ENCODE results near the gene MUC6.
A peak's percentile ranks its signal among the peaks of the same experiment; 100 is the strongest.
"Not testable (repeated sequence)": the region's sequence is repeated elsewhere in the genome, so short reads cannot be mapped to it uniquely, and the experiment has no call there.

MUC6 gene

DNA sequence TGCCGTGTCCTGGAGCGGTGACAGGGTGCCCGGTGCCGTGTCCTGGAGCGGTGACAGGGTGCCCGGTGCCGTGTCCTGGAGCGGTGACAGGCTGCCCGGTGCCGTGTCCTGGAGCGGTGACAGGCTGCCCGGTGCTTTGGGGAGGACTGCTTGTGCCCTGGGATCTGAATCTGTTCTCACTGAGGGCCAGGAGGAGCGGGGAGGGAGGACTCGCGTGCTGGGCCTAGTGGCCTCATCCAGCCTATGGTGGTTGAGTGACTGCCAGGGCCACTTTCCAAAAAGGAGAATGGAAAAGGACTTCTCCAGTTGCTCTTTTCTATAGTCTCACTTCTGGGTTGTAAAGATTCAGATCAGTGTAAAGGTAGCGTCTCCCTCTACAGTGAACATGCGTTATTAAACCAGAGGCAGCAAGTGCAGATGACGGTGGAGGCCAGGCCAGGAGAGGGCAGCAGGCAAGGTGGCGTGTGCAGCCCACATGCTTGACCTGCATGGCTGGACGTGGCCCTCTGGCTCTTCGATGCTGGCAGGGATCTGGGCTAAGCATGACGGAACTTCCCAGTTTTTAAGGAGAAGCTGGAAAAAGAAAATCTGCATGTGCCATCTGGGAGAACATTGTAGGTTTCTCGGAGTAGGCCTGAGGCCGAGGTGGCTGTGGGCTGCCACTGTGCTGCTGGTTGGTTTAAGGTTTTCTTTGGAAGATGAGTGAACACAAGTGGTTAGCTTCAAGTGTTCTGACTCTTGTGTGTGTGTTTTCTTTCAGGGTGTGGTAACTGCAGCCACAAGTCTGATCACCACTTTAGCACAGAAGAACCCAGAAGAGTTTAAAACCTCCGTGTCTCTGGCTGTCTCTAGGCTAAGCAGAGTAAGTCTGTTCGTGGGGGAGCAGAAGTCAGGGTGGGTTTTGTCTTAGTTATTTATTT is 55.8 kb downstream of the MUC6 start:
- DNase-seq: no peak

DNA sequence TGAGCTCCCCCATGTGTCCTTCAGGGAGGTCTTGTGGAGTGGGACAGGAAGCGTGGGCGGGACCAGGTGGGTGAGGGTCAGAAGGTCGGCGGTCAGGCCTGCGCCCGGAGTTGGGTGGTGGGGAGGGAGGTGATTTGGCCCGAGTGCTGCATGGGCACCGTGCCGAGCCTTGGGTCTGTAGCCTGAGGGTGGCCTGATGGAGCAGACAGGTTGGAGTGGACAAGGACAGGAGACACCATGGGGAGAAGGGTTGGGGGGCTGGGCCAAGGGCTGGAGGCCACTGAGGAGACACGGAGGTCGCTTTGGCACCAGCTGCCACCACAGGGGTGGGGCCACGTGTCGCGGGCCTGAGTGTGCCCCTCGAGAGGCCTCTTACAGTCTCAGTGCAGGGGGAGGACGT is 57.7 kb downstream of the MUC6 start:
- DNase-seq: no peak

DNA sequence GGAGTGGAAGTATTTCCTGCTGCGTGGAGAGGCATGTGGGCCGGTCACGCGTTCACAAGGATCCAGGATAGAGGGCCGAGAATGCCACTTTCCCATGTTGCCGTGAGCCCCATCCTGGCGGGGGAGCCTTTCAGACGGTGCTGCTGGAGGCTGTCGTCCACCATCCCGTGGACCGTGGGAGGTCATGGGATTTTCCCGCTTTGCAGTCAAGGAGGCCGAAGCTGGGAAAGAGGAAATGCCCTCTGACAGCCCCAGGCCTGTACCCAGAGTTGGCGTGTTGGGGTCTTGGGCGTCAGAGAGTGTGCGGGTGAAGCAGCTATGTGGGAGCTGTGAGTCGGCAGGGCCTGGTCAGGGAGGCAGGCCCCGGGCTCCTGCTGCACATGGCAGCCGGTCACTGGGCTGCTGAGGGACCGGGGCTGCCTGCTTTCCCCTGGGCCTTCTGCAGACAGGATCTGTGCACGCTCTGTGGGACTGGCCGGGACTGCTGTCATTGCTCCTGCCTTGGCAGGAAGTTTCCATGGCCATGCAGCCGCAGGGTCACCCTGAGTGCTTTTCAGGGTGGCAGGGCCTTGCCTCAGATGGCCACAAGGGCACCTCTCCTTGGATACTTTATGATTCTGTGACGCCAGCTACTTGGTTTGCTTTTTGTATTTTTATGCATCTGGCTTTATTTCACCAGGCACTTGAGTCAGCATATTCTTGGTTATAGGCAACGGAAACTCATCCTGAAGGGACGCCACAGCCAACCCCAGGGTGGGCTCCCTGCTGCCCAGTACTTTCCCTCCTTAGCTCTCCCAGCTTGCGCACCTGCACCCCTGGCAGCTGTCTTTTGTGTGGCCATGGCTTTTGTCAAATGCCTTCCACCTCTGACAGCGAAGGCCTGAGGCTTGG is 58.4 kb downstream of the MUC6 start:
- no peak for DNase-seq

DNA sequence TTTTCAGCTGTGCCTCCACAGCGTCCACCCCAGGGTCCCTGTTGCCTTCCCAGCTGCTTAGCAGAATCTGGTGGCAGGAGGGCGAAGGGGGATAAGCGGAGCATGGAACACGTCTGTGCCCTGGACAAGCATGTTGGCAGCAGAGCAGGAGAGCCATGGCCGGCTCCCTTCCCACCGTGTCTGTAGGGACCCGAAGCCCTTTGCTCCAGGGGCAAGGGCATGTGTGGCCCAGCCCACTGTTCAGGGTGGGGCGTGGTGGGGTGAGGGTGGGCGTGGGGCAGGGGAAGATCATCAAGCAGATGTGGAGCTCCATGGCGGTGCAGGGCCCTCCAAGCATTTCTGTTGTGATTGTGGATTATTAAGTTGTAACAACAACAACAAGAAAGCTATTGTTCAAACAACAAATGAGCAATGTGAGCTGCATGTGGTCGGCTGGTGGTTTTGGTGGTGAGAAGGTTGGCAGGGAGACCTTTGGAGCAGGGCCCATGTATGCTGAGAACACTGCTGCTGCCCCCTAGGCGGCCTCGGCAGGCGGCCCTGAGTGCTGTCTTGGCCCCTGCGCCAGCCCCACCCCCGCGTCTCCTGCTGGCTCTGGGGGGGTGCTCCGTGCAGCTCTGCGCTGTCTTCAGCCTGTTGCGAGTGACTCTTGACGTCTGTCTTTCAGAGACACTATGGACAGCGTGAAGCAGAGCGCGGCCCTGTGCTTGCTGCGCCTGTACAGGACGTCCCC is 59.9 kb downstream of the MUC6 start:
- no peak for DNase-seq

DNA sequence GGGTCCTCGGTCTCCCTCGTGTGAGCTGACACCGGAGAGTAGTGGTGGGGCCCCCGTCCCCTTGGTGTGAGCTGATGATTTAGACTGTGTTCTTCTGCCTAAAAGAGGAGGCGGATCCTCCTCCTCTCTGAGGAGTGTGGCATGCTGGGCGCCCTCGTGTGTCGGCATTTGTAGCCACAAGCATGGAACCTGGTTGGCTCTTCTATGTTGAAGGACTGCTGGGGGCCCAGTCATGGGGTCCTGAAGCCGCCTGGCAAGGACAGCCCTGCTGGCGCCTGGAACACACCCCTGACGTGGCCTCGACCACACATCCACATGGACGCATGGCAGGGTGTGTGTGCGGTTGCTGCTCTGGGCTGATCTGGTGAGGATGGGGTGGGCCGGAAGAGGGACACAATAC is 60.7 kb downstream of the MUC6 start:
- DNase-seq: no peak

DNA sequence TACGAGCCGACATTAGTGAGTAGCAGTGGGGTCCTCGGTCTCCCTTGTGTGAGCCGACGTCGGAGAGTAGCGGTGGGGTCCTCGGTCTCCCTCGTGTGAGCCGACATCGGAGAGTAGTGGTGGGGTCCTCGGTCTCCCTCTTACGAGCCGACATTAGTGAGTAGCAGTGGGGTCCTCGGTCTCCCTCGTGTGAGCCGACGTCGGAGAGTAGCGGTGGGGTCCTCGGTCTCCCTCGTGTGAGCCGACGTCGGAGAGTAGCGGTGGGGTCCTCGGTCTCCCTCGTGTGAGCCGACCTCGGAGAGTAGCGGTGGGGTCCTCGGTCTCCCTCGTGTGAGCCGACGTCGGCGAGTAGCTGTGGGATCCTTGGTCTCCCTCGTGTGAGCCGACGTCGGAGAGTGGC is 61.1 kb downstream of the MUC6 start:
- not testable (repeated sequence) for DNase-seq

DNA sequence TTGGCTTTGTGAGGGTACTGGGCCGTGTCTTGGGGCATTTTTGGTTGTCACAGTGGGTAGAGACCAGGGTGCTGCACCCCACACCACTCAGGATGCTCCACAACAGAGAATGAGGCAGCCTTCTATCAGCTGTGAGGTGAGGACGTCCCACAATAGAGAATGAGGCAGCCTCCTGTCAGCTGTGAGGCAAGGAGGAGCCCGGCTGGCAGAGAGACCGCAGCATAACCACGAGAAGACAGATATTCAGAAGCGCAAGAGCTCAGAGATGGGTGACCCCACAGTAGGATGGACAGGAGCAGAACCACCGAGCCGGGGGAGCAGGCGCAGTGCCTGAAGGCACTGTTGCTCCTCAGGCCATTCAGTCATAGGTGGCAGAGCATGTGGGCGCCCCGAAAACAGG is 63.3 kb downstream of the MUC6 start:
- DNase-seq: no peak

DNA sequence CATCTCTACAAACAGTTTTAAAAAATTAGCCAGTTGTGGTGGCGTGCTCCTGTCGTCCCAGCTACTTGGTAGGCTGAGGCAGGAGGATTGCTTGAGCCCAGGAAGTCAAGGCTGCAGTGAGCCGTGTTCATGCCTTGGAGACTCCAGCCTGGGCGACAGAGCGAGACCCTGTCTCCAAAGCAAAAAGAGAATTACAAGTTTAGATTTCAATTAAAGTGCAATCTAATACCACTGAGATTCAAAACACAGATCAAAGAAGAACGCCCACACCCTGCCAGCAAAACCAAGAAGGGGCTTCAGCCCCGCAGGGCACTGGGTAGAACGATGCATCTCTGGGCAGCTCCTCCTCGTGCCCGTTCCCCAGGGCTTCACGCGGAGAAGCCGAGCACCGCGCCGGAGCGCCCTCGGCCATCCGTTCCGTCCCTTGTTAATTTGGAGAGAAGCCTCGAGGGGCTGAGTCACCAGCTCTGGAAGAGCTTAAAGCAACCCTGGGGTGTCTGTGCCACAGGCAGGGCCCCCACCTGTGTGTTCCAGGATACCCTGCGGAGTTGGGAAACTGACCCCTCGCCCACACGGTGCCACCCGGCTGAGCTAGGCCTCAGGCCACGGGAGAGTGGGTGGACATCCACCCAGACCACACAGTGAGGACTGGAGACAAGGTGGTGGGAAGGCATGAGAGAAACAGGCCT is 63.9 kb downstream of the MUC6 start:
- no peak for DNase-seq

DNA sequence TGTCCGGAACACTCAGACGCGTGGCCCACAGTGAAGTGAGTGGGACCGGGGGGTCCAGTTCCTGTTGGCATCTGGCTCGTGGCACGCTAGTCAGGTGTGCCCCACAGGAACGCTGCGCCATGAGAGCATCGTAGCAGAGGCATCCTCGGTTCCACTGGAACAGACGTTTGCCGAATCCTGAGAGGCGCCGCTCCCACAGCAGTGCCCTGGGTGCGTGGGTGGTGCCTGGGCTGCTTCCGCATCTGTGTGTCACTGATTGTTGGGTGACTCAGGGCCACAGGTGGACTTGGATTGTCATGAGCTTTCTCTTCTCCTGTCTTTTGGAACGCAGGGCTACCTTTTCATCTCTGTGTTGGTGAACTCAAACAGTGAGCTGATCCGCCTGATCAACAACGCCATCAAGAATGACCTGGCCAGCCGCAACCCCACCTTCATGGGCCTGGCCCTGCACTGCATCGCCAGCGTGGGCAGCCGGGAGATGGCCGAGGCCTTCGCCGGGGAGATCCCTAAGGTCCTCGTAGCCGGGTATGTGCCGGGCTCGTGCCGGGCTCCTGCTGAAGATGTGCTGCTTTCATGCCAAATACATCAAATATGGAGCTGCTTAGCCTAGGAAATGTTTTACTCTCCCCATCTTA is 64.7 kb downstream of the MUC6 start:
- DNase-seq: no peak

DNA sequence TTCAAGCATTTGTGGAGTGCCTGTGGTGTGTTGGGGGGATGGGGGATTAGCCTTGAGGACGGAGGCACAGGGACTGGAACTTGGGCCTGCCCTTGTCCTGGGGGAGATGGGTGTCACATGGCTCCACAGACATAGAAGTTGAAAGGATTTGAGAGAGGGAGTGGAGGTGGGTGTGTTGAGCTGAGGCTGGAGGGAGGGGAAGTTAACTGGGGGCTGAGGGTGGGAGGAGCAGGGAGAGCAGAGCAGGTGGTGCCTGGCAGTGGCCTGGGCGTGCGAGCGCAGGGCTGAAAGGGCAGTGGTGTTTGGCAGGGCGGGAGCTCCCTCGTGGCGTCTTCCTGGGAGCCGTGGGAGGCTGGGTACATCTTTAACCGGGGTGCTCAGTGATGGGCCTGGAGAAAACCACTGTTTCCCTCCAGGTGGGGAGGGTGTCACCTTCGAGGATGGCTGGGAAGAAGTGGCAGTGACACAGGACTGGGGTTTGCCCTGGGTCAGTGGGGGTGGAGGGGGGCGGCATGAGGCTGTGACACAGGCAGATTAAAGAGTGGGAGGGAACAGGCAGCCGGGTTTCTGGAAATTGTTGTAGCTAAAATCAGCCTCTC is 65.3 kb downstream of the MUC6 start:
- no peak for DNase-seq

DNA sequence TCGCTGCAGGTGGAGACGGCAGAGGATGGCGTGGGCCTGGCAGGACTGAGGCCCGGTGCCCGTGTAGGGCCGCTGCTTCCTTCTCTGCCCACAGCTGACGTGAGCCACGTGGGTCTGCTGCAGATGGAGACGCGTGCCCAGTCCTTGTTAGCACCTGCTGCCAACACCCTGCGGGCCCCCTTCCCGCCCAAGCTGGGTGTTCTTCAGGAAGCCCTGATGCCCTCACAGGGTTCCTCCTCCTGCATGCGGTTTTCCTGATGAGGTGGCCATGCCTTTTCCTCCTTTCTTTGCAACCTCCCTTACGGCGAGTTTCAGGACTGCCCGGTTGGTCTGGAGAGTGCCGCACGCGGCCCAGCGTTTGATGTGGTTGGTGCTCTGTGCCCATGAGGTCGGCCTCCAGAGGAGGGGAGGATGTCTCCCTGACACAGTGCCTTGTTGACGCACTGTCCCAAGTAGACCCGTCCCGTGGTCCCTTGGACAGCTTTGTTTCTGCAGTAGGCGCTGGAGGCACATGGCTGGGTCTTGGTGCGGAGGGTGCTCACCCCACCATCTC is 66.1 kb downstream of the MUC6 start:
- DNase-seq: peak; percentile 65

DNA sequence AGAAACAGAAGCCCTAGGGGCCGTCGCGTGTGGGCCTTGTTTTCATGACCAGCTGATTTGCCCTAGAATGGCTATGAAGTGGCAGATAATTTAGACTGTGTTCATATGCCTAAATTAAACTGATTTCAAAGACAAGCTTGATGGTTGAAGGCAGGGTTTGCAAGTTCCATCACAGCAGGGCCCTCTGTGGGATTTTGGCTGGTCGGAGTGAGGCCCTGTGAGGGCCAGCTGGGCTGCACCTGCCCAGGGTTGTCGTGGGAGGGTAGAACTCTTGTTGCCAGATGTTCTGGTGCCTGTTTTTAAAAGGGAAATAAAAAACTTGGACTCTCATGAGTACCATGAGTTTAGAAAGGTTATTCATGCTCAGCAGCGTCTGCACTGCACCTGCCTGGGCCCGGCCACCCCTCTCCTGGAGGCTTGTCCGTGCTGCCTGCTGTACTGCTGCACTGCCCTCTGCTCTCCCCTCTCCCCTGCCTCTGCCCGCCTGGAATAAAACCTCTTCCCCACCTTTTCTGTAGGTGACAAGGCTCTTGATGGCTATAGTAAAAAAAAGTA is 66.8 kb downstream of the MUC6 start:
- no peak for DNase-seq

DNA sequence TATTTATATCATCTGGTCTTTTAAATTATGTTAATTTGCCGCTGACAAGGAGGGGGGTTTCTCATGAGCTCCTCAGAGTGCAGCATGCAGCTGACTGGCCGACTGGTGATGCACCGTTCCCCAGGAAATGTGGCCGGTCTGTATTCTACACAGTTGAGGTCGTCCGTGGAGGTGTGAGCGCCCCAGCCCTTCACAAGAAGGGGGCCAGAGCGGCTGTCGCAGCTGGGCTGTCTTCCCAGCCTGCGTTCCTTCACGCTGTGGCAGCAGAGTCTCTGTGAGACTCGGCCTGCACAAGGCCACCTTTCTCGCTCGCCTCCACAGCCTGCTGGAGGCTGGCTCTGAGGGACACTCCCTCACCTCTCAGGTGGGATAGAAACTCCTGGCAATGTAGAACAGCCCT is 67.7 kb downstream of the MUC6 start:
- no peak for DNase-seq

DNA sequence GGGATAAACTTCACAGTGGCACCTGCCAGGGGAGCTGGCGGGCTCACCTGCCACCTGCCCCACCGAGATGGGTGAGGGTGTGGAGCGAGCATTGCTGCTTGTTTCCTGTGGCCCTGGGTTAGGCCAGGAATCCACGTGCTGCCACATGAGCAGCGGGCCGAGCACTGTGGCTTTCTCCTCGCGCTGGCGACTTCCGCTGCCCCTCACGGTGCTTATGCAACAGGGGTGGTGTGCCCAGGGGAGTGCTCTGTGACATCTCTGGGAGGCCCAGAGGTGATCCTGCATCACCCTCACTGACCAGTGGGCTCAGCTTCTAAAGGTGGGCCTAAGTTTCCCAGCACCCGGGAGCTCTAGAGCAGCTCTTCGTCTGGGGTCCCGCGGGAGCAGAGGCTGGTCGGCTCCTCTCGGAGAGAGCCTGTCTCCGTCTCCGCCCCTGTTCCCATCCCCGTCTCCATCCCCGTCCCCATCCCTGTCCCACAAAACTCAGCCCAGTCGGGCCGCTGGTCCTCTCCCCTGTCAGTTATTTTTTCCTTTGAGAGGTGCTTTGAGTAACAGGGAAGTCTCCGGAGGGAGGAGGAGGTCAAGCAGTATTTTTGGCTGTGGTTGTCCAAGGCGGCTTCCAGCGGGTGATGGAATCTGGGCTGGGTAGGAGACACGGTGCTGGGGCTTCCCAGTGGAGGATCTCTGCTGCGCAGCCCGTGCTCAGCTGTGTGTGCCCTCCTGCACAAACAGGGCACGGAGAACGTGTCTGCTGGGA is 68.3 kb downstream of the MUC6 start:
- DNase-seq: no peak

DNA sequence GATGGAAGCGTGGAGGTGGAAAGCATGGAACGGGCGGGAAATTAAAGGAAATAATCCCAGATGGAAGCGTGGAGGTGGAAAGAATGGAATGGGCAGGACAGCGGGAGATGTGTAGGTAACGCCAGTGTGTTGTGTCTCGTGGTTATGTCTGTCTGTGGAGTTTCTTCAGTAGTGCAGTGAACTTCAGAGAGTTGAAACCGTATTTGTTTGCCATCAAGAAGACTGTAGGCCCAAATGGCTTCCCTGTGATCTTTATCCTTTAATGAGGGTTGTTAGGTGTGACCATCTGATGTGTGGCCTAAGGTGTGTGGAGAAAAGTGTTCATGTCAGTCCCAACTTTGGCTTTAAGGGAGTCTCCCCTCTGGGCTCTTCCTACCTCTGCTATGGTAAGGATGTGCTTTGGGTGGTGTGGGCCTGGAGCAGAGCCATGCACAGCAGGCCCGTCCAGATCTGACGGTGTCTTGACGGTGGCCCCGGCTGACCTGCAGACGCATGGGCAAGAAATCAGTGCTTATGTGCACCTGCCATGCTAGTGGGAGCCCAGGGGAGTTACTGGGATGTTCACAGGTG is 71.2 kb downstream of the MUC6 start:
- DNase-seq: no peak

DNA sequence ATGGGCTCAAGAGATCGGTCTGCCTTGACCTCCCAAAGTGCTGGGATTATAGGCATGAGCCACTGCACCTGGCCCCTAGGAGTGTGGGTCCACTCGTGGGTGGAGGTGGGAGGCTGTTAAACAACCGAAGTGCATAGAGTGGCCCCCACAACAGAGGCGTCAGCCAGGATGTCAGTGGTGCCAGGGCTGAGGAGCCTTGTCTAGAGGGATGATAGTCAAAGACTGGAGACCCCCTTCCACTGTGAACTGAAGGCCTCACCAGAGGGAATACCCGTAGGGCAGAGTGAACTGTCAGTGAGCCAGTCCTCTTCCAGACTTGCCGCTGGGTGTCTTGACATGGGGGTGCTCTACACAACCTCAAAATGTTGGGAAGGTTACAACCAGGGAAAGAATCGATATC is 72.7 kb downstream of the MUC6 start:
- no peak for DNase-seq
